IMR-90 (cell line): ENCODE data around the gene DNM3. TPM values are rescaled to one million over a fixed set of nuclear protein-coding genes. Genes with fewer than 3 reads are reported as not detected.

Experiments used
- ATAC-seq: fragments of 200-7000 bp; cut with Tn5 transposase; 2 replicates; pipeline ENCODE4 v1.9.1; 2020; ENCODE audit warnings: low read depth, mild to moderate bottlenecking, moderate library complexity
- BruUV-seq: library from RNA; stranded (reverse); fragments of 400-500 nt; replicated peaks from 2 replicates; lab custom pipeline; 2021; lab: Mats Ljungman, UMichigan
- CTCF ChIA-PET: fragments of 300-600 bp; formaldehyde crosslinking; extraction: SDS; loops from one replicate; lab custom pipeline; 2021; ENCODE audit warnings: antibody characterized with exemption; lab: Yijun Ruan, JAX
- POLR2A ChIA-PET: fragments of 300-600 bp; sonication (Branson Sonifier 250); formaldehyde crosslinking; loops from one replicate; lab custom pipeline; 2022; ENCODE audit warnings: antibody characterized with exemption; ENCODE audit not compliant: unreplicated experiment; lab: Charles Lee
- DNase-seq: peaks from one replicate; pipeline ENCODE4 v3.0.0; 2013
- H2AFZ ChIP-seq: replicated peaks from 2 replicates; pipeline ENCODE3; 2013; ENCODE audit warnings: low read length, mild to moderate bottlenecking; ENCODE audit not compliant: poor library complexity
- H2AK5ac ChIP-seq: 2 replicates; pipeline ENCODE4 v1.6.1; 2013; ENCODE audit warnings: low read depth, low read length, inconsistent platforms
- H2AK9ac ChIP-seq: replicated peaks from 2 replicates; pipeline ENCODE3; 2013; ENCODE audit warnings: mild to moderate bottlenecking, low read depth, low read length, moderate library complexity; ENCODE audit not compliant: poor library complexity
- H2BK120ac ChIP-seq: 2 replicates; pipeline ENCODE4 v1.6.1; 2013; ENCODE audit warnings: low read depth, low read length, inconsistent platforms
- H2BK15ac ChIP-seq: 3 replicates; pipeline ENCODE4 v1.6.1; 2013; ENCODE audit warnings: low read depth, low read length, inconsistent platforms
- H2BK20ac ChIP-seq: 2 replicates; pipeline ENCODE4 v1.6.1; 2013; ENCODE audit warnings: low read depth, mild to moderate bottlenecking, inconsistent platforms, low read length, moderate library complexity
- H2BK5ac ChIP-seq: 2 replicates; pipeline ENCODE4 v1.6.1; 2013; ENCODE audit warnings: mild to moderate bottlenecking, low read depth, low read length, inconsistent platforms; ENCODE audit not compliant: poor library complexity, severe bottlenecking
- H3K14ac ChIP-seq: replicated peaks from 2 replicates; pipeline ENCODE4 v1.6.1; 2013; ENCODE audit warnings: low read depth, low read length, inconsistent platforms
- H3K18ac ChIP-seq: 2 replicates; pipeline ENCODE4 v1.6.1; 2013; ENCODE audit warnings: low read depth, low read length, control low read depth
- H3K23ac ChIP-seq: 2 replicates; pipeline ENCODE4 v1.6.1; 2013; ENCODE audit warnings: low read depth, low read length, inconsistent platforms
- H3K27ac ChIP-seq: 2 replicates; pipeline ENCODE4 v1.5.1; 2013; ENCODE audit warnings: mild to moderate bottlenecking, control low read depth, low read length; ENCODE audit not compliant: insufficient read depth
- H3K27me3 ChIP-seq: 2 replicates; pipeline ENCODE4 v1.6.1; 2013; ENCODE audit warnings: low read length; ENCODE audit not compliant: control insufficient read depth, insufficient read depth
- H3K36me3 ChIP-seq: 2 replicates; pipeline ENCODE4 v1.6.1; 2013; ENCODE audit warnings: low read length, mixed read lengths; ENCODE audit not compliant: control insufficient read depth, insufficient read depth
- H3K4ac ChIP-seq: 2 replicates; pipeline ENCODE4 v1.6.1; 2013; ENCODE audit warnings: low read depth, low read length, inconsistent platforms
- H3K4me1 ChIP-seq: 2 replicates; pipeline ENCODE4 v1.6.1; 2013; ENCODE audit warnings: low read length, mixed read lengths; ENCODE audit not compliant: control insufficient read depth, insufficient read depth
- H3K4me2 ChIP-seq: 2 replicates; pipeline ENCODE4 v1.6.1; 2013; ENCODE audit warnings: low read depth, mild to moderate bottlenecking, control low read depth, low read length, moderate library complexity
- H3K4me3 ChIP-seq: 2 replicates; pipeline ENCODE4 v1.5.1; 2013; ENCODE audit warnings: low read depth, mild to moderate bottlenecking, control low read depth, low read length, moderate library complexity; ENCODE audit not compliant: insufficient read depth
- H3K56ac ChIP-seq: 2 replicates; pipeline ENCODE4 v1.6.1; 2013; ENCODE audit warnings: low read length, inconsistent platforms; ENCODE audit not compliant: insufficient read depth; ENCODE audit errors: extremely low read depth
- H3K79me1 ChIP-seq, 2 experiments: 2 replicates each; pipeline ENCODE4 v1.6.1; 2013; ENCODE audit warnings: low read length in 2 of 2, inconsistent platforms in 1 of 2, low read depth in 1 of 2
- H3K9ac ChIP-seq: 2 replicates; pipeline ENCODE4 v1.6.1; 2013; ENCODE audit warnings: low read depth, low read length, control low read depth
- H3K9me1 ChIP-seq: 2 replicates; pipeline ENCODE4 v1.6.1; 2013; ENCODE audit warnings: low read length, inconsistent platforms; ENCODE audit not compliant: insufficient read depth
- H3K9me3 ChIP-seq: 2 replicates; pipeline ENCODE4 v1.6.1; 2013; ENCODE audit warnings: low read length; ENCODE audit not compliant: control insufficient read depth, insufficient read depth
- H4K20me1 ChIP-seq: 2 replicates; pipeline ENCODE4 v1.6.1; 2013; ENCODE audit warnings: low read length, inconsistent platforms; ENCODE audit not compliant: insufficient read depth
- H4K5ac ChIP-seq: 2 replicates; pipeline ENCODE4 v1.6.1; 2013; ENCODE audit warnings: mild to moderate bottlenecking, low read depth, low read length, control low read depth
- H4K8ac ChIP-seq, 2 experiments: 2 replicates each; pipeline ENCODE4 v1.6.1; 2013; ENCODE audit warnings: low read depth in 2 of 2, low read length in 2 of 2, control low read depth in 1 of 2, inconsistent platforms in 1 of 2
- H4K91ac ChIP-seq: 2 replicates; pipeline ENCODE4 v1.6.1; 2013; ENCODE audit warnings: low read depth, low read length, inconsistent platforms; ENCODE audit not compliant: insufficient read depth
- CEBPB ChIP-seq: IDR thresholded peaks from 2 replicates; pipeline ENCODE4 v1.6.1; 2012; ENCODE audit warnings: low read depth, low read length, improper control_type of control experiment
- FOS ChIP-seq: fragments of 150-350 bp; IDR thresholded peaks from 2 replicates; pipeline ENCODE4 v1.6.1; 2016; ENCODE audit warnings: low read depth, low read length
- MAFK ChIP-seq: IDR thresholded peaks from 2 replicates; pipeline ENCODE4 v1.6.1; 2012; ENCODE audit warnings: low read depth, low read length, improper control_type of control experiment
- MXI1 ChIP-seq: IDR thresholded peaks from 2 replicates; pipeline ENCODE4 v1.6.1; 2012; ENCODE audit warnings: low read depth, mild to moderate bottlenecking, low read length, moderate library complexity, borderline replicate concordance
- WGBS, 2 experiments: methylation state at CpG; one replicate each; pipeline versions ENCODE4 v1.1.5 to v1.1.7; 2013; ENCODE audit warnings: missing lambda C conversion rate in 2 of 2; ENCODE audit not compliant: insufficient read length in 1 of 2; ENCODE audit errors: extremely low coverage in 2 of 2; 5-methylcytosine and 5-hydroxymethylcytosine counted together
- dilution Hi-C: fragments of 300-500 bp; cut with HindIII; formaldehyde crosslinking; loops from one replicate; pipeline ENCODE4 v1.14.3; 2018; ENCODE audit warnings: low sequenced_read_pairs; ENCODE audit not compliant: unreplicated experiment
- in situ Hi-C: fragments of 300-500 bp; cut with MboI; formaldehyde crosslinking; loops from 3 replicates; pipeline ENCODE4 v1.14.3; 2019; ENCODE audit warnings: low sequenced_read_pairs, inconsistent platforms, mixed read lengths
- intact Hi-C: fragments of 100-400 bp; cut with micrococcal nuclease; formaldehyde crosslinking; loops from 2 replicates; pipeline ENCODE4 v1.10.0; 2022
- polyA plus RNA-seq, 3 experiments: library from polyadenylated mRNA; depleted of rRNA; stranded (reverse); fragments of >200 nt; gene quantifications; 2 replicates each; pipeline ENCODE4 v1.2.3, GENCODE V29; 2012; ENCODE audit warnings: low replicate concordance in 1 of 3
- total RNA-seq: library from RNA; depleted of rRNA; stranded (reverse); fragments of >200 nt; gene quantifications from 2 replicates; pipeline ENCODE4 v1.2.3, GENCODE V29; 2012

DNM3 gene
- total and polyA plus RNA-seq, 2 of the 4 experiments (the other 2 are of a cell fraction), result 0.36 TPM

DNA sequence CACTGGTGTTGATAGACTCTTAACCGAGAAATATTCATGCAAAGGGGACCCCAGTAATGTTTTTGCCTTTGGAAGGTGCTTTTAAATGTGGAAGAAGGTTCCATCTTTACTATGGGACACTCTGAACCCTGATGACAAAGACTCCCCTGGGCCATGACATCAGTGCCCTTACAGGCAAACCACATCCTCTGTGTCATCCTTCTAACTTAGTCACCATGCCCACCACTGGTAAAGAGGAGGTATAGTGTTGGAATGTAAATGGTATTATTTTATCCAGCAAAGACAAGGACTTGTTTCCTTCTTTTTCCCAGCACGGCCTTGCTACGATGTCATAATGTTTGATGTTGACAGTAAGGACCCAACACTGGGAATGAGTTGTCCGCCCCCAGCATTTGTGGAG, 47.2 kb upstream of the DNM3 start:
- Histone ChIP-seq H3K79me1 (peaks cover 13 to 41% of the 10 kb centered on the region in 2 experiments; a peak in 3 of 4 replicates), H2AFZ (no peak overlapping the region), H4K8ac (peak overlapping the region; percentile 20 to 29; a peak in 3 of 4 replicates), H3K36me3 (peaks cover 38% of the 10 kb centered on the region), H2BK20ac (peak overlapping the region; percentile 53; the same call in 1 of the 2 replicates), H3K9ac (no peak overlapping the region), H3K56ac (peak overlapping the region; percentile 24; the same call in 1 of the 2 replicates), H3K9me3 (no peaks in the 10 kb centered on the region), H2AK5ac (no peak overlapping the region), H4K5ac (no peak overlapping the region), H2BK15ac (no peak overlapping the region), H3K18ac (peak overlapping the region; percentile 18; the same call in 1 of the 2 replicates), H3K23ac (peak overlapping the region; percentile 48), H2AK9ac (no peak overlapping the region), H4K91ac (no peak overlapping the region), H3K4me3 (no peak overlapping the region), H3K4ac (no peak overlapping the region), H2BK120ac (peak overlapping the region; percentile 55; the same call in 1 of the 2 replicates), H3K9me1 (no peaks in the 10 kb centered on the region), H3K27me3 (no peaks in the 10 kb centered on the region), H3K4me1 (peaks cover 3% of the 10 kb centered on the region; the same call in 1 of the 2 replicates), H3K4me2 (no peak overlapping the region), H3K14ac (0 out of 2 replicates have a peak overlapping the region, but pooled peaks have one; percentile 28), H4K20me1 (no peaks in the 10 kb centered on the region), H3K27ac (no peak overlapping the region), H2BK5ac (peak overlapping the region; percentile 78)
- intact Hi-C loops, result no loop called here
- ATAC-seq (peak; percentile 89), DNase-seq (peak; percentile 85)
- no CpG with 5 or more reads among the region's 4 CpGs for WGBS, 2 experiments
- in situ Hi-C loops, result no loop called here
- ChIA-PET CTCF (interaction anchor here (0.6 to 1.7 kb wide), 3 partner anchors 40 to 476 kb away, joined by 4 to 8 read pairs (median 7); no protein-coding TSS in a partner anchor), POLR2A (no interaction called here)
- TF ChIP-seq CEBPB (peak; percentile 80), MAFK (no peak), MXI1 (no peak), FOS (peak; percentile 44; the same call in 1 of the 2 replicates)
- dilution Hi-C loops, result no loop called here
- no TSS peak for BruUV-seq
